Measurements from ENCODE around the gene HSPA1L.

HSPA1L gene

DNA sequence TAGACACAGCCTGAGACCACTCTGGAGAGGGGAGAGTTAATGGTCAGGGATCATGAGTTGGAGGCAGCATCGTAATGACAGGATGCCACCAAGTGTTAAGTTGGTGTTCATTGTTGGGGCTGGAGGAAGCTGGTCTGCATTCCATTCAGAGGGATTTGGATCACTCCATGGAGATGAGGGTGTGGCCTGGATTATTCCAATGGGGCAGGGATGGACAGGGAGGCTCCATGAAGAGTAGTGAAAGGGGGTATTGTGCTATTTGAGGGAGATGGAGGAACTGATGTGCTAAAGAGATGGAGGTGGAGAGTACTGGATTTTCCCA, 51.5 kb downstream of the HSPA1L start:
- no peak for DNase-seq (ENCODE audit: low spot score)

GRCh38 chr6:31762878-31763618, 52.0 kb downstream of the HSPA1L start:
- DNase-seq (ENCODE audit: low spot score) = no peak

DNA sequence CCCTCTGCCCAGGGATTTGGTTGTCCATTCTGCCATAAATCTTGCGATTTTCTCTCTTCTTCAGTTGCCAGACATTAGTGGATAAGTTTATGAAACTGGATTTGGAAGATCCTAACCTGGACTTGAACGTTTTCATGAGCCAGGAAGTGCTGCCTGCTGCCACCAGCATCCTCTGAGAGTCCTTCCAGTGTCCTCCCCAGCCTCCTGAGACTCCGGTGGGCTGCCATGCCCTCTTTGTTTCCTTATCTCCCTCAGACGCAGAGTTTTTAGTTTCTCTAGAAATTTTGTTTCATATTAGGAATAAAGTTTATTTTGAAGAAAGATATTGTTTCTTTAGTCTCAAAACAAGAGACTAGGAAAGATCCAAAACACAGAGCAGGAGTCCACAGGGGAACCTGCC, 52.7 kb downstream of the HSPA1L start, which contains the start of gene SAPCD1:
SAPCD1 (plus strand) TSS at position 301 of the 400 bp plus-strand sequence. CDS start 399 bp downstream, outside the sequence.
- DNase-seq (ENCODE audit: low spot score) = no peak

DNA sequence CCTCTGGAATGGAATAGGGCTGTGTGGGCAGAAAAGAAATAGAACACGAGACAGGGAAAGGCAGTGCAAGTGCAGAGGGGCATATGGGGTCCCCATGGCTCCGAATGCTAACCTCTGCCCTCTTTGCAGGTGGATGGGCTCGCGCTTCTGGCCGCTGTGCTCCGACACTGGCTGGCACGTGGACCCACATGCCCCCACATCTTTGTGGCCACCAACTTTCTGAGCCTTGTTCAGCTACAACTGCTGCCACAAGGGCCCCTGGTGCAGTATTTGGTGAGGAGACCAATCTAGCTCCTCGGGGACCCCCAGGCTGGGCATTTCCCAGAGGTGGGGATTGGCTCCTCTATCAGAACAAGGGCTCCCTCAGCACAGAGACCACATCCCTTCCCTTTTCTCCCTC, 53.7 kb downstream of the HSPA1L start:
- DNase-seq (ENCODE audit: low spot score) = no peak

DNA sequence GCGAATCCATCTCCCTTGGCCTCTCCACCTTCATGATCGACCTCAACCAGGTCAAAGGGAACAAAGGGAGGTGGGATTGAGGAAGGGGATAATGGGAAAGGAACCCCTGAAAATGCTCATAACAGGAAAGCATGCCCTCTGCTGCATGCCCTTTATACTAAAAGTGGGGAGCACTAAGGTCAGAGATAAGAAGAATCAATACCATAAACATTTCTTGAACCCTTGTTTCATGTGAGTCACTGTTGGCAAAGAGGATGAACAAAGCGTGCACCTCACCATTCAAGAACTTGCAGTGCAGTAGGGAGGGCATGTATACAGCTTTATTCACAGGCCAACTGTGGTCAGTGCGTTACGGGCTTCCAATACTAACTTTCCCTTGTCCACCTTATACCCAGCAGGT, 54.3 kb downstream of the HSPA1L start:
- DNase-seq (ENCODE audit: low spot score) = no peak
